HepG2 (cell line): ENCODE results near the gene RABGGTA. TPM values are rescaled to one million over a fixed set of nuclear protein-coding genes. Genes with fewer than 3 reads are reported as not detected.

Source experiments
- CENPX ChIP-seq: sonication (generic); formaldehyde crosslinking; IDR thresholded peaks from 2 replicates; pipeline ENCODE4 v1.9.0; 2021; ENCODE audit warnings: mild to moderate bottlenecking, missing genetic modification reagents, moderate library complexity
- CHCHD3 ChIP-seq: sonication (generic); formaldehyde crosslinking; IDR thresholded peaks from 2 replicates; pipeline ENCODE4 v1.8.0; 2022; ENCODE audit warnings: mild to moderate bottlenecking, missing genetic modification reagents, moderate library complexity
- DZIP1 ChIP-seq: sonication (generic); formaldehyde crosslinking; IDR thresholded peaks from 2 replicates; pipeline ENCODE4 v1.5.0; 2020; ENCODE audit warnings: mild to moderate bottlenecking, missing genetic modification reagents
- ETV6 ChIP-seq: sonication (generic); formaldehyde crosslinking; conservative IDR thresholded peaks from 2 replicates; pipeline ENCODE4 v1.4.0; 2020; ENCODE audit warnings: missing genetic modification reagents
- HNRNPL ChIP-seq: fragments of 200-400 bp; formaldehyde crosslinking; IDR thresholded peaks from 2 replicates; pipeline ENCODE4 v1.6.1; 2017; ENCODE audit warnings: mild to moderate bottlenecking, low read depth, low read length
- KDM2A ChIP-seq: sonication (generic); formaldehyde crosslinking; IDR thresholded peaks from 2 replicates; pipeline ENCODE4 v1.4.0; 2020; ENCODE audit warnings: low read depth, missing genetic modification reagents, borderline replicate concordance
- MED1 ChIP-seq: sonication (generic); formaldehyde crosslinking; IDR thresholded peaks from 2 replicates; pipeline ENCODE4 v1.4.0; 2020; ENCODE audit warnings: missing genetic modification reagents
- SMAD1 ChIP-seq: sonication (generic); formaldehyde crosslinking; IDR thresholded peaks from 2 replicates; pipeline ENCODE4 v1.4.0; 2020; ENCODE audit warnings: missing genetic modification reagents, low read depth, mild to moderate bottlenecking, borderline replicate concordance
- SNAPC5 ChIP-seq: sonication (generic); formaldehyde crosslinking; IDR thresholded peaks from 2 replicates; pipeline ENCODE4 v1.8.1; 2023; ENCODE audit warnings: mild to moderate bottlenecking, missing genetic modification reagents, borderline replicate concordance
- THAP7 ChIP-seq: sonication (generic); formaldehyde crosslinking; IDR thresholded peaks from 2 replicates; pipeline ENCODE4 v1.8.1; 2023; ENCODE audit warnings: mild to moderate bottlenecking, missing genetic modification reagents
- ZFP1 ChIP-seq: IDR thresholded peaks from 2 replicates; pipeline ENCODE4 v1.6.1; 2016
- ZNF160 ChIP-seq: sonication (generic); formaldehyde crosslinking; IDR thresholded peaks from 2 replicates; pipeline ENCODE4 v1.8.0; 2022; ENCODE audit warnings: mild to moderate bottlenecking, inconsistent platforms, missing genetic modification reagents
- ZNF317 ChIP-seq: sonication (generic); formaldehyde crosslinking; IDR thresholded peaks from 2 replicates; pipeline ENCODE4 v1.5.0; 2020; ENCODE audit warnings: mild to moderate bottlenecking, missing genetic modification reagents
- ZNF512 ChIP-seq: sonication (generic); formaldehyde crosslinking; IDR thresholded peaks from 2 replicates; pipeline ENCODE4 v1.4.0; 2020; ENCODE audit warnings: mild to moderate bottlenecking, missing genetic modification reagents
- ZNF577 ChIP-seq: sonication (generic); formaldehyde crosslinking; IDR thresholded peaks from 2 replicates; pipeline ENCODE4 v1.4.0; 2020; ENCODE audit warnings: mild to moderate bottlenecking, low read depth, missing genetic modification reagents, borderline replicate concordance
- ZZZ3 ChIP-seq: sonication (generic); formaldehyde crosslinking; IDR thresholded peaks from 2 replicates; pipeline ENCODE4 v1.4.0; 2020; ENCODE audit warnings: missing genetic modification reagents, mild to moderate bottlenecking, borderline replicate concordance
- polyA plus RNA-seq, 8 experiments: library from polyadenylated mRNA; depleted of rRNA in 3 of 8; stranded (reverse) in 7 of 8; unstranded in 1 of 8; fragments of >200 nt; fragmentation: Illumina TruSeq in 4 of 8; extraction: Trizol in 4 of 8; gene quantifications; 2 replicates each; pipeline versions ENCODE4 v1.2.1 to v1.2.3, GENCODE V29; 2011 to 2016; ENCODE audit warnings: low read depth in 4 of 8, missing spikeins in 1 of 8, mixed read lengths in 1 of 8; ENCODE audit not compliant: insufficient read depth in 1 of 8
- total RNA-seq, 5 experiments: library from RNA; depleted of rRNA; stranded (reverse); fragments of >200 nt; fragmentation: Illumina TruSeq; extraction: Trizol; gene quantifications; 2 replicates each; pipeline ENCODE4 v1.2.3, GENCODE V29; 2016; ENCODE audit warnings: low read depth in 1 of 5
- TF ChIP-seq, protein P1 (sequence below): IDR thresholded peaks from 2 replicates; pipeline ENCODE4 v1.6.1; 2016; ENCODE audit warnings: control low read depth
- TF ChIP-seq, protein P2 (sequence below), 2 experiments: fragments of 450-650 bp in 1 of 2; sonication (generic) in 1 of 2; formaldehyde crosslinking; IDR thresholded peaks; 2 replicates each; pipeline versions ENCODE4 v1.5.0 to v1.8.0; 2020 to 2022; ENCODE audit warnings: mild to moderate bottlenecking in 1 of 2, missing genetic modification reagents in 1 of 2

Gene RABGGTA
- total and polyA plus RNA-seq, 2 of the 13 experiments (the other 11 are each of a cell fraction or from before 2014, with no cell fraction given): 57.9 to 90.8 TPM

DNA sequence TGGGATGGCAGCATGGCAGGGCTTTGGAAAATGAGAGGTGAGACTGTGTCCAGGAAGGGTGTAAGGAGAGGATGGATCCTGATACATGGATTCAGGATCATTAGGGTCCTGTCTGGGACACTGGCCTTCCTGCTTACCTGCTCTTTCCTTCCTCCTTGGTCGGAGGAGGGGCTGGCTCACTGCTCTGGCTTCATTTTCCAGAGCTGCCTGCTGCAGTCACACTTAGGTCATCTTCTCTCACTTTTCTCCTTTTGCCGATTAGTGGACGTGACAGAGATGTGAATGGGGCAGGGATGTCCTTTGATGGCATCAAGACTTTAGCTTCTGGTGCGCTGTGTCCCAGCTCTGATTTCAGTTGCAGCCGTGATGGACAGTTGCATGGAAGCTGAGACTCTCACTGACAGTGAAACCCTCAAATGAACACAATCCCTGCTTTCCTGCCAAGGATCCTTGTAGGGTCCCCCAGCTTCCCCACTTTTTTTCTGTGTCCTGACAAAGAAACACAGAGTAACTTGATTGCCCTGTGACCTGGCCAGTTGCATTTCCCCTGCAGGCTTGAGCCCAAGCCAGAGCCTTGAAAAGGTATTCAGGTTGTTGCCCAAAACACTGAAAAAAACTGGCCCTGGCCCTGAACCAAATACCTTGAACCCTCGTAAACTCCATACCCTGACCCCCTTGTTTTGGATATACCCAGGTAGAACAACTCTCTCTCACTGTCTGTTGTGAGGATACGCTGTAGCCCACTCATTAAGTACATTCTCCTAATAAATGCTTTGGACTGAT, 37.1 kb upstream of the RABGGTA start (continued):
- TF ChIP-seq, protein P1, sequence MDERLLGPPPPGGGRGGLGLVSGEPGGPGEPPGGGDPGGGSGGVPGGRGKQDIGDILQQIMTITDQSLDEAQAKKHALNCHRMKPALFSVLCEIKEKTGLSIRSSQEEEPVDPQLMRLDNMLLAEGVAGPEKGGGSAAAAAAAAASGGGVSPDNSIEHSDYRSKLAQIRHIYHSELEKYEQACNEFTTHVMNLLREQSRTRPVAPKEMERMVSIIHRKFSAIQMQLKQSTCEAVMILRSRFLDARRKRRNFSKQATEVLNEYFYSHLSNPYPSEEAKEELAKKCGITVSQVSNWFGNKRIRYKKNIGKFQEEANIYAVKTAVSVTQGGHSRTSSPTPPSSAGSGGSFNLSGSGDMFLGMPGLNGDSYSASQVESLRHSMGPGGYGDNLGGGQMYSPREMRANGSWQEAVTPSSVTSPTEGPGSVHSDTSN (CRISPR knock-in tag): no peak
- TF ChIP-seq MED1 (CRISPR knock-in tag) (no peak), KDM2A (CRISPR knock-in tag) (0 out of 2 replicates have a peak, but pooled peaks have one; percentile 6), ZFP1 (CRISPR knock-in tag) (no peak), CHCHD3 (CRISPR knock-in tag) (peak; percentile 54; the same call in 1 of the 2 replicates), ZNF160 (no peak), ETV6 (CRISPR knock-in tag) (no peak), ZZZ3 (CRISPR knock-in tag) (no peak), ZNF577 (no peak), HNRNPL (no peak), SMAD1 (CRISPR knock-in tag) (no peak), ZNF512 (CRISPR knock-in tag) (no peak), ZNF317 (CRISPR knock-in tag) (no peak), DZIP1 (peak; percentile 53; the same call in 1 of the 2 replicates), CENPX (CRISPR knock-in tag) (no peak), THAP7 (peak; percentile 69; the same call in 1 of the 2 replicates), SNAPC5 (no peak)
- TF ChIP-seq, protein P2, sequence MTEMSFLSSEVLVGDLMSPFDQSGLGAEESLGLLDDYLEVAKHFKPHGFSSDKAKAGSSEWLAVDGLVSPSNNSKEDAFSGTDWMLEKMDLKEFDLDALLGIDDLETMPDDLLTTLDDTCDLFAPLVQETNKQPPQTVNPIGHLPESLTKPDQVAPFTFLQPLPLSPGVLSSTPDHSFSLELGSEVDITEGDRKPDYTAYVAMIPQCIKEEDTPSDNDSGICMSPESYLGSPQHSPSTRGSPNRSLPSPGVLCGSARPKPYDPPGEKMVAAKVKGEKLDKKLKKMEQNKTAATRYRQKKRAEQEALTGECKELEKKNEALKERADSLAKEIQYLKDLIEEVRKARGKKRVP (CRISPR knock-in tag; IDR thresholded peaks at IDR 0.05): no peak
